SK-N-SH treated with all-trans-retinoic acid at 6 μM for 48 hours (cell line): ENCODE data around the gene MLANA.

Source experiments
- ARNTL ChIP-seq: fragments of 450-650 bp; formaldehyde crosslinking; IDR thresholded peaks from 2 replicates; pipeline ENCODE4 v1.5.0; 2020; ENCODE audit warnings: low read depth, mild to moderate bottlenecking, moderate library complexity, borderline replicate concordance
- BACH2 ChIP-seq: fragments of 250-450 bp; sonication (Bioruptor Pico); IDR thresholded peaks from 2 replicates; pipeline ENCODE4 v1.9.0; 2021; ENCODE audit warnings: mild to moderate bottlenecking, borderline replicate concordance
- PATZ1 ChIP-seq: fragments of 250-450 bp; sonication (Bioruptor Pico); IDR thresholded peaks from 2 replicates; pipeline ENCODE4 v1.8.0; 2020; ENCODE audit warnings: mild to moderate bottlenecking, moderate library complexity, borderline replicate concordance
- RARB ChIP-seq: fragments of 250-450 bp; sonication (Bioruptor Pico); IDR thresholded peaks from 2 replicates; pipeline ENCODE4 v1.8.0; 2021; ENCODE audit warnings: mild to moderate bottlenecking, moderate library complexity
- ZNF8 ChIP-seq: fragments of 450-650 bp; formaldehyde crosslinking; IDR thresholded peaks from 2 replicates; pipeline ENCODE4 v1.5.0; 2020; ENCODE audit warnings: mild to moderate bottlenecking, moderate library complexity

GRCh38 chr9:5884191-5884590 is 6.5 kb upstream of the MLANA start:
- TF ChIP-seq RARB (CRISPR knock-in tag) (no peak), ZNF8 (no peak), ARNTL (CRISPR knock-in tag) (no peak), BACH2 (CRISPR knock-in tag) (no peak), PATZ1 (CRISPR knock-in tag) (no peak)
